ENCODE results near the gene SKAP1. TPM values are rescaled to one million over a fixed set of nuclear protein-coding genes. Genes with fewer than 3 reads are reported as not detected.

Gene SKAP1
- total and polyA plus RNA-seq, 2 of the 13 experiments (the other 11 are each of a cell fraction or from before 2014, with no cell fraction given) = 0.21 TPM; not detected in 1

DNA sequence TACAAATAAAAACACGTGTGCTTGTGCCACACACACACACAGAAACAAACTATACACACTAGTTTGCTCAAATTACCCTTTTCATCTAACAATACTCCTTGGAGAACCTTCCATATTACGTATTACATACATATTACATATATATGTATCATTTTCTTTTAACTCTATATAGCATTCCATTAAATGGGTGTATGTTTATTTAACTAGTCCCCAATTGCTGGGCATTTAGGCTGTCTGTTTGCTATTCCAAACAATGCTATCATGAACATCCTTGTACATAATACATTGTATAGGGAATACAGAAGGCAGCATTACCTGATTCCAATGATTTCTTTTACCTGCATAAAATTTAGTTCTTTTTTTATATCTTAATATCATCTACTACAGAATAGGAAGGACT is 73.1 kb downstream of the SKAP1 start:
- H2AFZ ChIP-seq (ENCODE audit: low read length) = no peak overlapping the region
- no peak for TF ChIP-seq ZNF839 (CRISPR knock-in tag; IDR thresholded peaks at IDR 0.05; ENCODE audit: borderline replicate concordance)
- TF ChIP-seq ZNF33B (CRISPR knock-in tag; IDR thresholded peaks at IDR 0.05) = no peak
- TF ChIP-seq ARID2 (CRISPR knock-in tag; IDR thresholded peaks at IDR 0.05; ENCODE audit: borderline replicate concordance) = no peak
- no peak for TF ChIP-seq ZBTB40 (IDR thresholded peaks at IDR 0.05)
- TF ChIP-seq ZBTB40 (CRISPR knock-in tag; IDR thresholded peaks at IDR 0.05) = no peak
- TF ChIP-seq MBD4 (IDR thresholded peaks at IDR 0.05; ENCODE audit: borderline replicate concordance, low read length) = no peak
- TF ChIP-seq, protein P1, sequence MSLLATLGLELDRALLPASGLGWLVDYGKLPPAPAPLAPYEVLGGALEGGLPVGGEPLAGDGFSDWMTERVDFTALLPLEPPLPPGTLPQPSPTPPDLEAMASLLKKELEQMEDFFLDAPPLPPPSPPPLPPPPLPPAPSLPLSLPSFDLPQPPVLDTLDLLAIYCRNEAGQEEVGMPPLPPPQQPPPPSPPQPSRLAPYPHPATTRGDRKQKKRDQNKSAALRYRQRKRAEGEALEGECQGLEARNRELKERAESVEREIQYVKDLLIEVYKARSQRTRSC (CRISPR knock-in tag; IDR thresholded peaks at IDR 0.05; ENCODE audit: low read depth) = no peak
- no peak for TF ChIP-seq ZBTB38 (CRISPR knock-in tag; IDR thresholded peaks at IDR 0.05)
- H3K4me2 ChIP-seq (ENCODE audit: low read depth, low read length) = no peak overlapping the region
- ATAC-seq (no peak), FAIRE-seq (no peak), DNase-seq (ENCODE audit: low spot score) (no peak)
- in situ Hi-C loops (cut with HindIII; ENCODE audit: extremely low pct_ligation_motif_present, low pct_unique_long_range_greater_than_20kb) = no loop called here
- no peak overlapping the region for H3K9ac ChIP-seq (ENCODE audit: insufficient read depth, low read depth, low read length)
- H4K20me1 ChIP-seq (ENCODE audit: insufficient read depth, low read length) = no peaks in the 10 kb centered on the region
- under 1% methylated on average over 2 of the region's 2 CpGs for WGBS (ENCODE audit: low lambda C conversion rate)
- no peaks in the 10 kb centered on the region for H3K4me1 ChIP-seq (ENCODE audit: insufficient read depth, low read length)
- no peaks in the 10 kb centered on the region for H3K36me3 ChIP-seq (replicated peaks in 1 of 2; ENCODE audit: control insufficient read depth in 1 of 2, insufficient read depth in 2 of 2, low read length in 2 of 2)
- H3K27me3 ChIP-seq (ENCODE audit: control insufficient read depth in 1 of 2, insufficient read depth in 2 of 2, low read length in 2 of 2) = peaks cover 0 to 4% of the 10 kb centered on the region in 2 experiments; a peak in 1 of 5 replicates
- H3K27ac ChIP-seq (ENCODE audit: extremely low read length, insufficient read depth, low read length) = no peak overlapping the region
- H3K79me2 ChIP-seq (ENCODE audit: insufficient read depth, low read length) = no peaks in the 10 kb centered on the region
- POLR2A ChIA-PET = no interaction called here
- H3K4me3 ChIP-seq (replicated peaks in 1 of 3; ENCODE audit: insufficient read depth in 1 of 3, low read depth in 2 of 3, low read length in 3 of 3) = no peak overlapping the region
- CTCF ChIA-PET (ENCODE audit: low intra/inter-chr PET ratio, low total read pairs) = no interaction called here
- intact Hi-C loops (cut with micrococcal nuclease; ENCODE audit: unreplicated experiment) = loop anchor here (10.0 kb wide), 1 partner anchor 98 kb away; no protein-coding TSS in a partner anchor
- BruUV-seq (replicated peaks) = no TSS peak
- no peaks in the 10 kb centered on the region for H3K9me3 ChIP-seq (ENCODE audit: low read length)

All from HepG2 (cell line).